Activated CD4-positive, alpha-beta T cell treated with anti-CD3 and anti-CD28 coated beads, Interleukin-2, amount 10 ng/mL, durations not matched to agents 7 days and 5 days (primary cell): ENCODE measurements around the gene SLC1A1. TPM values are rescaled to one million over a fixed set of nuclear protein-coding genes. Genes with fewer than 3 reads are reported as not detected.
A peak's percentile ranks its signal among the peaks of the same experiment; 100 is the strongest.

Source experiments
- CTCF ChIA-PET: fragments of 350-600 bp; sonication (Branson Sonifier 250); formaldehyde crosslinking; loops from one replicate; lab custom pipeline; 2021; ENCODE audit warnings: antibody characterized with exemption; lab: Charles Lee
- POLR2A ChIA-PET: fragments of 350-600 bp; sonication (Branson Sonifier 250); formaldehyde crosslinking; loops from one replicate; lab custom pipeline; 2021; ENCODE audit warnings: antibody characterized with exemption; lab: Charles Lee
- DNase-seq: peaks from one replicate; pipeline ENCODE4 v3.0.0-alpha.2; 2020
- H3K27ac Mint-ChIP-seq: one replicate; pipeline ENCODE4 v1.8.0; 2021; ENCODE audit warnings: mild to moderate bottlenecking, moderate library complexity, mixed read lengths
- H3K27me3 Mint-ChIP-seq: one replicate; pipeline ENCODE4 v1.8.0; 2021; ENCODE audit warnings: mixed read lengths
- H3K36me3 Mint-ChIP-seq: one replicate; pipeline ENCODE4 v1.8.0; 2021; ENCODE audit warnings: low read depth, mixed read lengths
- H3K4me1 Mint-ChIP-seq: one replicate; pipeline ENCODE4 v1.8.0; 2021; ENCODE audit warnings: mixed read lengths
- H3K4me3 Mint-ChIP-seq: one replicate; pipeline ENCODE4 v1.8.0; 2021; ENCODE audit warnings: mild to moderate bottlenecking, moderate library complexity, mixed read lengths
- H3K9me3 Mint-ChIP-seq: one replicate; pipeline ENCODE4 v1.8.0; 2021; ENCODE audit warnings: mixed read lengths
- total RNA-seq, 2 experiments: library from RNA; stranded (reverse); gene quantifications; one replicate each; pipeline ENCODE4 v1.2.3, GENCODE V29; 2021

The SLC1A1 gene
- total RNA-seq, 2 experiments from 2014 or later: 0.10 TPM; not detected in 1

DNA sequence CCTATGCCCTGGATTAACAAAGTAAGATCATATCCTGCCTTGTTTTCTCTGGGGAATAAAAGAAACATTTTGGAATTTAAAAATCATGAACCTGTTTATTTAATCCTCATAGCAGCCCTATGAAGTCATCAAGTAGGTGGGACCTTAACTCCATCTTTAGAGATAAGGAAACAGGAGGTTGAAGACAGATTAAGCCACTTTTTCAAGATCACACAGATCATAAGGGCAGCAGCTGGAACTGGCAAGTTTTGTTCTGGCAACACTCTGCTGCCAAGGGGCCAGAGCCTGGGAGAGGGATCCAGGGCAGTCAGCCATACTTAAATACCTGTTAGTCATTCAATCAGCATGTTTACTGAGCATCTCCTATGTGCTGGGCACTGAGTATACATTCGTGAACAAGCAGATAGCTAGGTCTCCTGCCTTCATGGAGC, 63.7 kb downstream of the SLC1A1 start:
- Mint-ChIP-seq H3K27ac (no peak overlapping the region), H3K9me3 (no peaks in the 10 kb centered on the region), H3K36me3 (no peaks in the 10 kb centered on the region), H3K4me1 (peaks cover 21% of the 10 kb centered on the region), H3K4me3 (no peak overlapping the region), H3K27me3 (no peaks in the 10 kb centered on the region)
- CTCF ChIA-PET: no interaction called here
- no peak for DNase-seq
- POLR2A ChIA-PET: no interaction called here

DNA sequence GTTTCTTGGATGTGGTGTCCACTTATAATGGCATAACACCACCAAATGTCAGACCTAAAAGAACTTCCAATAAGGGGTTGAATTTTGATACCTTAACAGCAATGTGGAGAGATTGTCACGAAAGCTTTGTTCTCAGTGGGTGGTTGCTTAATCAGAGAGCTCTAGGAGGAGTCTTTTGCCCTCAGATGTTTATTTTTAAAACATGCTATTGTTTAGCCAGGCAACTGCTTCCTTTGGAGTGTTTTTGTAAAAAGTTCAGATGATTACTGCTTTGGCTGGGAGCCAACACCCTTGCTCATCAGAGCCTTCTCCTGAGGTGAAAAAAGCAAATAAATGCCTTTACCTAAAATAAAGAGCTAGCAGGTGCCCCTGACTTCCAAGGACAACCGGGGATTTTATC, 65.0 kb downstream of the SLC1A1 start:
- Mint-ChIP-seq H3K4me3 (no peak overlapping the region), H3K27ac (no peak overlapping the region), H3K27me3 (no peaks in the 10 kb centered on the region), H3K9me3 (no peaks in the 10 kb centered on the region), H3K4me1 (peaks cover 21% of the 10 kb centered on the region), H3K36me3 (no peaks in the 10 kb centered on the region)
- ChIA-PET POLR2A (no interaction called here), CTCF (interaction anchor here (0.6 kb wide), 1 partner anchor 1059 kb away, joined by 4 read pairs; no protein-coding TSS in a partner anchor)
- no peak for DNase-seq

DNA sequence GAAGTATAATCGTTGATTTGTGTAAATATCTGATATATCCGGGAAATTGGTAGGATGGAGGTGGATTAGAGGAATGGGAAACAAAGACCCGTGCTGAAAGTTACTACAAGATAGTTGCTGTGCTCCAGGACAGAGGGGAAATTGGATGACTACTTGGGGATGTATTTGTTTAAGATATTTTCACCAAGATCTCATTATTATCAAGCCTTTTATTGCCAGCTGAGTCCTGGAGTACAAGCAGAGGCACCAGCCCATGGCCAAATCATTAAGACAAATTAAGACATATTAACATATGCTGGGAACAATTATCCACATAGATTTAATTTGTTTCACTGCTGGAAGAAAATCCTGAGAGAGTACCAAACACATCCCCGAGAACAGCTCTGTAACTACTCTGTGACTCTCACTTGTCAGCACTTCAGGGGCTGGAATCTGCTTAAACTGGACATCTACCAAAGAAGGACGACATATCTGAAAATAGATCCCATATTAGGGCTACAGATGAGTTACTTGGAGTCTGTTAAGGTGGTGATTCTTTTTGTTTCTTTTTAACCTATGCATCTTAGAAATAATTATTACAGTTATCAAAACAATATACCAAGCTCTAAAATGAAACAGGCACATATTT, 68.2 kb downstream of the SLC1A1 start:
- Mint-ChIP-seq H3K4me1 (peaks cover 12% of the 10 kb centered on the region), H3K27ac (no peak overlapping the region), H3K36me3 (no peaks in the 10 kb centered on the region), H3K27me3 (no peaks in the 10 kb centered on the region), H3K4me3 (no peak overlapping the region), H3K9me3 (no peaks in the 10 kb centered on the region)
- ChIA-PET POLR2A (no interaction called here), CTCF (no interaction called here)
- DNase-seq: no peak

DNA sequence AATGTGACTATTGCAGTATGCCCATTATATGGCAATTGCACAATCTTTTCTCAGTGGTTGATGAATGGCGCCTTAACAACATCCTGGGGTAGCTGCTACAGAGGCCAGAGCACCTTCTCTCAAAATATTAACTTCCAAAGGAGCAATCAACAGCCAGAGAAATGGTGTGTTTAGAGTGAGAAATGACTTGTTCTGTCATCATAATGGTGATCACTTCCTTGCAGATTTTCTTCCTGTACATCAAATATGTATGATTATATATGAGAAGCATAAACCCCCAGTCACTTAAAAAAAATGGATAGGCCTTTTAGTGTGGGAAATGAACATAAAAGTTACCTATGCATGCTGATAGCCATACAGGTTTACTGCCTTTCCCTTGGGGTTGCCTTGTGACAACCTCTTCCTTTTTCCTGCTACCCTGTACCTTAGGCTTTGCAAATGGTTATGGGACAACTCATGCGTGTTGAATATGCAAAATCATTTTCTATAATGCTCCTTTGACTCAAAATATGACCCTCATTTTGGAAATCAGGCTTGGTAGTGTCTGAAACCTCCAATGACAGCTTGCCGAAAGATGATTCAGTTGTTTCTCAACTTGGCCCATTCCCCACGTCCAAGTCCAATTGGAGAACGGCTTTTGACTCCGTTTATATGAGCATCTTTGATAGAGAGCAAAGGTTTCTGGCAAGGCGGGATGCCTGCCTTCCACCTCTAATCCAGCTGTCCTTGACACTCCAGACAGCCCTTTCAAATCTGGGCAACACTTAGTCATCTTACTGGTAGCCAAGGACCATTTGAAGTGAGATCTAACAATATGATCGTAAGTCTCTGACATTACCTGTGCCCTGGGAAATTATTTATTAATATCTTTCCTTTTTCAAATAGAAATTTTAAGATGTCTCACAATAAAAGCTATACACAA, 69.3 kb downstream of the SLC1A1 start:
- Mint-ChIP-seq H3K36me3 (no peaks in the 10 kb centered on the region), H3K27ac (no peak overlapping the region), H3K4me1 (peaks cover 15% of the 10 kb centered on the region), H3K4me3 (no peak overlapping the region), H3K9me3 (no peaks in the 10 kb centered on the region), H3K27me3 (no peaks in the 10 kb centered on the region)
- ChIA-PET CTCF (no interaction called here), POLR2A (no interaction called here)
- DNase-seq: no peak

DNA sequence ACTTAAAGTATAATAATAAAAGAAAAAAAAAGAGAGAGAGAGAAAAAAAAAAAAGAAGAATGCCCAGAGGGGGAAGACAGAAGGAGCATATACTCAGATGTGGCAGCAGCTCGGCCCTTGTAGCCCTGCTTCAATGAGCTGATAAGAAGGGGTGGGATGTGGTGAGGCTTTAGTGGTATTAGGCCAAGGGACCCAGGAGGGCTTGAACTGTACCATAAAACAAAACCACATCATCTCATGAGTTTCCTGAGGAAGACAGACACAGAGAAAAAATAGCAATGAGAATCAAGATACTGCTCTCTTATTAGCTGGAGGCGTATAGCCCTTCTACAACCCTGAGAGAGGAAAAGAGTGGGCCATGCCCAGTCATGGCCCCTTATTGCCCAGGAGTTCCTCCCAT, 72.8 kb downstream of the SLC1A1 start:
- DNase-seq: no peak
- CTCF ChIA-PET: interaction anchor here (0.6 kb wide), 1 partner anchor 235 kb away, joined by 3 read pairs; no protein-coding TSS in a partner anchor
- Mint-ChIP-seq H3K27ac (no peak overlapping the region), H3K4me3 (no peak overlapping the region), H3K27me3 (no peaks in the 10 kb centered on the region), H3K36me3 (no peaks in the 10 kb centered on the region), H3K4me1 (peaks cover 7% of the 10 kb centered on the region), H3K9me3 (peaks cover 4% of the 10 kb centered on the region)
- POLR2A ChIA-PET: no interaction called here

DNA sequence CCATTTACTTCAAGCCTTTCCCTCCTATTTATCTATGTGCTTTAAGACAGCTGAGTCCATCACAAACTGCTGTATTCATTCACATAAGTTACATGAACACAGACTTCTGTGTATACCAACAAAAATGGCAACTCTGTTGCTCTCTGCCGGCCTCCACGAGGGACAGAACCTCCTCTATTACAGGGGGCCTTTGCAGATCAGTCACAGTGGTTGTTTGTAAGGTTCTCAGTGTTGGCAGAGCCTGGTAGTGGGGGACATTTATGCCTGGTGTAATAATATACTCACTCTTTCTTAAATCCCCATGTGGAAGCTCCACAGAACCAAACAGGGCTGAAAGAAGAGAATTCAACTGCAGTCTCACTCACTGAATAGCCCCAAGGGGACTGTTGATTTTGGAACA, 76.5 kb downstream of the SLC1A1 start:
- POLR2A ChIA-PET: no interaction called here
- H3K27me3 Mint-ChIP-seq: no peaks in the 10 kb centered on the region
- no peak for DNase-seq
- H3K36me3 Mint-ChIP-seq: no peaks in the 10 kb centered on the region
- peaks cover 7% of the 10 kb centered on the region for H3K4me1 Mint-ChIP-seq
- CTCF ChIA-PET: no interaction called here
- H3K27ac Mint-ChIP-seq: no peak overlapping the region
- H3K9me3 Mint-ChIP-seq: peaks cover 4% of the 10 kb centered on the region
- H3K4me3 Mint-ChIP-seq: no peak overlapping the region

DNA sequence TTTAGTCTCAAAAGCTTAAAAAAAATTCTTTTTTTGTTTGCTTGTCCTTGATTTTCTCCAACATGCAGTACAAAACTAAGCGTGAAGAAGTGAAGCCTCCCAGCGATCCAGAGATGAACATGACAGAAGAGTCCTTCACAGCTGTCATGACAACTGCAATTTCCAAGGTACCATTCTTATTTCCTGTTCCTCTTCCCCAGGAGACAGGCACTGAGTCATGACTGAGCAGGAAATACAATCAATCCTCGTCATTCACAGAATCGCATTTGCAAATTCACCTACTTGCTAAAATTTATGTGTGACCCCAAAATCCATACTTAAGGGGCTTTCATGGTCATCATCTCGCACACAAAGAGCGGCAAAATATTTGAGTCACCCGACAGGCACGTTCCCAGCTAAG, 77.3 kb downstream of the SLC1A1 start:
- H3K36me3 Mint-ChIP-seq: no peaks in the 10 kb centered on the region
- ChIA-PET CTCF (no interaction called here), POLR2A (no interaction called here)
- H3K4me3 Mint-ChIP-seq: no peak overlapping the region
- H3K9me3 Mint-ChIP-seq: peaks cover 4% of the 10 kb centered on the region
- no peaks in the 10 kb centered on the region for H3K27me3 Mint-ChIP-seq
- H3K4me1 Mint-ChIP-seq: peaks cover 13% of the 10 kb centered on the region
- no peak for DNase-seq
- H3K27ac Mint-ChIP-seq: no peak overlapping the region

DNA sequence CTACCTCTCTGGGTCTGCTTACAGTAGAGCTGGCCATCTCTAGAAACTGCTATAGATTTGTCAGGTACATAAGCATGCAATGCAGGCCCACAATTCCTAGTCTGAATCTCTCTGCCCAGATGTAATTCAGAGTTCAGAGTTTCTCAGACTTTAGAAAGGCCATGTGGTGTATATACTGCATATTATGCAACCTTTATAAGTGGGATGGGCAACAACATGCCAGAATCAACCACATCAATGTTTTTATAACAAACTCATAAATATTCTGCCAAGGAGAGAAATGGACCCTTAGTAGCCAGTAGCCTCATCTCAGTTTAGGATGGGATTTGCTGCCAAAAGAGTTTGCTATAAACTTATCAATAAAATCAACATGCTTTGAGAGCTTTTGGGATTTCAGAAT, 78.8 kb downstream of the SLC1A1 start:
- no peaks in the 10 kb centered on the region for H3K27me3 Mint-ChIP-seq
- H3K9me3 Mint-ChIP-seq: peaks cover 4% of the 10 kb centered on the region
- H3K36me3 Mint-ChIP-seq: no peaks in the 10 kb centered on the region
- H3K4me1 Mint-ChIP-seq: peaks cover 9% of the 10 kb centered on the region
- CTCF ChIA-PET: no interaction called here
- DNase-seq: no peak
- POLR2A ChIA-PET: no interaction called here
- no peak overlapping the region for H3K27ac Mint-ChIP-seq
- H3K4me3 Mint-ChIP-seq: no peak overlapping the region

DNA sequence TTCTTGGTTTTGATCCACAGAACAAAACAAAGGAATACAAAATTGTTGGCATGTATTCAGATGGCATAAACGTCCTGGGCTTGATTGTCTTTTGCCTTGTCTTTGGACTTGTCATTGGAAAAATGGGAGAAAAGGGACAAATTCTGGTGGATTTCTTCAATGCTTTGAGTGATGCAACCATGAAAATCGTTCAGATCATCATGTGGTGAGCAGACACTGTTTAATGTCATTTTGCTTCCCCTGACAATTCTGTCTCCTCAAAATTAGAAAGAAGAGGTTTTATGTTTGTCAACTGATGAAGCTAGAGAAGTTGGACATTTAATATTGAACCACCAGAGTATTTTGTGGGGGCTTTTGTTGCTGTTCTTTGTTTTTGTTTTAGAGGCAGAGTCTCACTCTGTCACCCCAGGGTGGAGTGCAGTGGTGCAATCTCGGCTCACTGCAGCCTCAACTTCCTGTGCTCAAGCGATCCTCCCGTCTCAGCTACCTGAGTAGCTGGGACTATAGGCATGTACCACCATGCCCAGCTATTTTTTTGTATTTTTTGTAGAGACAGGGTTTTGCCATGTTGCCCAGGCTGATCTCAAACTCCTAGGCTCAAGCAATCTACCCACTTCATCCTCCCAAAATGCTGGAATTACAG, 82.0 kb downstream of the SLC1A1 start:
- ChIA-PET CTCF (interaction anchor here (0.6 to 1.6 kb wide), 6 partner anchors 8 to 191 kb away, joined by 3 to 5 read pairs (median 3); no protein-coding TSS in a partner anchor), POLR2A (no interaction called here)
- Mint-ChIP-seq H3K36me3 (no peaks in the 10 kb centered on the region), H3K4me1 (peaks cover 14% of the 10 kb centered on the region), H3K27me3 (no peaks in the 10 kb centered on the region), H3K4me3 (no peak overlapping the region), H3K27ac (peak overlapping the region; percentile 1), H3K9me3 (no peaks in the 10 kb centered on the region)
- peak; percentile 13 for DNase-seq

DNA sequence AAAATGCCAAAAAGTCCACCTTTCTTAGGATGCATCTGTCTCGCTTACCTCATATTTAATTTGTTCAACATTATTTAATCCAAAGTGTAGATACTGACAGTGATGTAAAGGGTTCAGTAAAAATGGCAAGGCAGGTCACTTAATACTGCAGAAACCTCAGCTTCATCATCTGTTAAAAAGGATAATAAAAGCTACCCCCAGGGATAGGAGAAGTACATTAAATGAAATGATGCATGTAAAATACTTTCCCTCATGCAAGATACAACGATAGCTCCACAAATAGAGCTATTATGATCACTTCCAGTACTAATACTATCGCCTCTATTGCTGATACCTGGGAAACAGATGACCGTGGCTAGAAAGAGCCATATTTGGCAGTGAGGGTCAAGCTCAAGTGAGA, 82.9 kb downstream of the SLC1A1 start:
- no peak overlapping the region for H3K27ac Mint-ChIP-seq
- CTCF ChIA-PET: interaction anchor here (0.5 to 2.9 kb wide), 9 partner anchors 8 to 174 kb away, joined by 3 to 14 read pairs (median 3); no protein-coding TSS in a partner anchor
- POLR2A ChIA-PET: no interaction called here
- DNase-seq: no peak
- H3K36me3 Mint-ChIP-seq: no peaks in the 10 kb centered on the region
- peaks cover 14% of the 10 kb centered on the region for H3K4me1 Mint-ChIP-seq
- H3K9me3 Mint-ChIP-seq: no peaks in the 10 kb centered on the region
- no peak overlapping the region for H3K4me3 Mint-ChIP-seq
- no peaks in the 10 kb centered on the region for H3K27me3 Mint-ChIP-seq

DNA sequence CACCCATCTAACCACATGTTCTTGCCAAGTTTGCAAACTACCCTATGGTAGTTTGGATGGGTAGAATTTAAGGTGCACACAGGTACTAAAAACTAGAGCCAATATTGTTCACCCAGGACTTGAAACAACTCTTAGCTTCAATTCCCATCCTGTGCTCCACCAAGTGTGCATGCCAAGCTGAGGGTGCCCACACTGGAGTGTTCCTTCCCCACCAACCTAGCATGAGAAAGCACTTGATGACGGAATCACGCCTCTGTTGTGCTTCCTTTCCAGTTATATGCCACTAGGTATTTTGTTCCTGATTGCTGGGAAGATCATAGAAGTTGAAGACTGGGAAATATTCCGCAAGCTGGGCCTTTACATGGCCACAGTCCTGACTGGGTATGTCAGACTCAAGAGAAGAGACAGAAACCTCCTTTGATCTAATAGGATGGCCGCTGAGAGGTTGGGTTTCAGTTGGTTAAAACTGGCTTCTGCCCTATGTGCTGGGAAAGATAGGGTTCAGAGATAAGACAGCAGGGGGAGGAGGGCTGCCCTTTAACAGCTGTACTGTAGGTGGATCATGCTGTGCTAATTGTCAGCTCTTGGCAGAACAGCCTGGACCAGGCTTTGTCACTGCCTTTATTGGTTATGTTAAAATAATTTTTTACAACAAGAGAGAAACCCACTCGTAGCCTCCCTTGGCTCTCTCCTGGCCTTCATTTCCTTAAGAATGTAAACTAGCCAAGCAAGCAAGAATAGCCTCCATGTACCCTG, 83.5 kb downstream of the SLC1A1 start:
- Mint-ChIP-seq H3K4me1 (peaks cover 14% of the 10 kb centered on the region), H3K27me3 (no peaks in the 10 kb centered on the region), H3K9me3 (no peaks in the 10 kb centered on the region), H3K27ac (no peak overlapping the region), H3K4me3 (no peak overlapping the region), H3K36me3 (no peaks in the 10 kb centered on the region)
- ChIA-PET POLR2A (no interaction called here), CTCF (interaction anchor here (0.5 to 2.9 kb wide), 6 partner anchors 14 to 191 kb away, joined by 3 to 14 read pairs (median 4); no protein-coding TSS in a partner anchor)
- DNase-seq: no peak

DNA sequence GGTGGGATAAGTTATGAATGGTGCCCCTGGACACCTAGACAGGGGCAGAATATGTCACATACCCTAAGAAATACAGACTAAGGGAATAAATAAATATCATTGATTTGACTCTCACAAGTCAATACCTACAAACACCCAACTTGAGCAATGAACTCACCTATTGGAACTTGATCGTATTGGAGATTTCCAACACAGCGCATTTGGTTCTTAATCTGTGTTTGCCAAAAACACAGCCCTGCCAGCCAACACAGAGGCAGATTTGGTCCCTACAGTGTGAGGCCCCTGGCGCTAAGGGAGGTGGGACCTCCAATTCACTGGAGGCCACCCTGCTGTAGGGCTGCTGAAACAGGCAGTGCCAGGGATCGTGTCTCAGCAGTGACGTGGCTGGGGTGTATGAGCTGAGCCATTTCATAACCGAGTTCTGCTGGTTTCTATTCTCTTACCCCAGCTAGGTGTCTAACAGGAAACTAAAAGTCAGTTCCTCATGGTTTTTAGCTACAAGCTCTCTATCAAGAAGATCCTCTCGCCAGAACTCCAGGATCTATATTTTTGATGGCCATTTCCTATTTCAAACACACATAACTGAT, 84.5 kb downstream of the SLC1A1 start:
- Mint-ChIP-seq H3K4me3 (no peak overlapping the region), H3K27ac (no peak overlapping the region), H3K9me3 (no peaks in the 10 kb centered on the region), H3K36me3 (no peaks in the 10 kb centered on the region), H3K4me1 (peaks cover 14% of the 10 kb centered on the region), H3K27me3 (no peaks in the 10 kb centered on the region)
- ChIA-PET CTCF (interaction anchor here (0.5 to 2.9 kb wide), 3 partner anchors 13 to 192 kb away, joined by 3 to 14 read pairs (median 5); no protein-coding TSS in a partner anchor), POLR2A (no interaction called here)
- DNase-seq: no peak
